PC-3 (cell line): Measurements from ENCODE around the gene POU4F1. TPM values are rescaled to one million over a fixed set of nuclear protein-coding genes. Genes with fewer than 3 reads are reported as not detected.

Experiments used
- ATAC-seq: fragments of 200-7000 bp; cut with Tn5 transposase; 2 replicates; pipeline ENCODE4 v1.9.1; 2020; ENCODE audit warnings: mild to moderate bottlenecking, moderate library complexity
- BruUV-seq: library from RNA; stranded (reverse); fragments of 400-500 nt; replicated peaks from 2 replicates; lab custom pipeline; 2021; lab: Mats Ljungman, UMichigan
- CTCF ChIA-PET: fragments of 300-600 bp; sonication (Branson Sonifier 250); formaldehyde crosslinking; loops from one replicate; lab custom pipeline; 2022; ENCODE audit warnings: antibody characterized with exemption; lab: Charles Lee
- POLR2A ChIA-PET: fragments of 300-600 bp; sonication (Branson Sonifier 250); formaldehyde crosslinking; loops from one replicate; lab custom pipeline; 2022; ENCODE audit warnings: antibody characterized with exemption; ENCODE audit not compliant: unreplicated experiment; lab: Charles Lee
- DNase-seq: peaks from one replicate; pipeline ENCODE4 v3.0.0-alpha.2; 2015
- H2AFZ ChIP-seq: fragments of 300-600 bp; sonication (generic); 2 replicates; pipeline ENCODE4 v1.6.0; 2016; ENCODE audit warnings: antibody characterized with exemption, low read length
- H3F3A ChIP-seq: fragments of 300-600 bp; sonication (generic); one replicate; pipeline ENCODE4 v1.6.0; 2017; ENCODE audit warnings: antibody characterized with exemption, low read length, control low read depth, mild to moderate bottlenecking; ENCODE audit not compliant: unreplicated experiment
- H3K27ac ChIP-seq: fragments of 300-600 bp; sonication (generic); 2 replicates; pipeline ENCODE4 v1.5.1; 2016; ENCODE audit warnings: mild to moderate bottlenecking, low read length
- H3K27me3 ChIP-seq: fragments of 300-600 bp; sonication (generic); 2 replicates; pipeline ENCODE4 v1.6.1; 2016; ENCODE audit warnings: low read length, mixed read lengths
- H3K36me3 ChIP-seq: fragments of 300-600 bp; sonication (generic); 2 replicates; pipeline ENCODE4 v1.6.1; 2016; ENCODE audit warnings: low read depth, mixed run types, low read length, mixed read lengths
- H3K4me1 ChIP-seq: fragments of 300-600 bp; sonication (generic); 2 replicates; pipeline ENCODE4 v1.5.1; 2016; ENCODE audit warnings: low read length; ENCODE audit not compliant: insufficient read depth
- H3K4me2 ChIP-seq: fragments of 300-600 bp; sonication (generic); 2 replicates; pipeline ENCODE4 v1.6.0; 2016; ENCODE audit warnings: low read length
- H3K4me3 ChIP-seq: fragments of 300-600 bp; sonication (generic); 2 replicates; pipeline ENCODE4 v1.5.1; 2016; ENCODE audit warnings: mild to moderate bottlenecking, low read length, mixed read lengths
- H3K79me2 ChIP-seq: fragments of 300-600 bp; sonication (generic); 2 replicates; pipeline ENCODE4 v1.6.1; 2017; ENCODE audit warnings: low read length, mixed read lengths
- H3K9ac ChIP-seq: fragments of 300-600 bp; sonication (generic); 2 replicates; pipeline ENCODE4 v1.6.0; 2016; ENCODE audit warnings: mild to moderate bottlenecking, low read length
- H3K9me2 ChIP-seq: fragments of 300-600 bp; sonication (generic); replicated peaks from 2 replicates; pipeline ENCODE4 v1.6.1; 2016; ENCODE audit warnings: mixed run types, low read length, mixed read lengths
- H3K9me3 ChIP-seq: fragments of 300-600 bp; sonication (generic); 2 replicates; pipeline ENCODE4 v1.6.1; 2016; ENCODE audit warnings: low read length, mixed read lengths
- H4K20me1 ChIP-seq: fragments of 300-600 bp; sonication (generic); 2 replicates; pipeline ENCODE4 v1.6.1; 2016; ENCODE audit warnings: low read length, mixed read lengths
- EZH2 ChIP-seq: fragments of 300-600 bp; sonication (generic); IDR thresholded peaks from one replicate; pipeline ENCODE4 v1.6.1; 2017; ENCODE audit warnings: antibody characterized with exemption, mild to moderate bottlenecking, low read length; ENCODE audit not compliant: unreplicated experiment
- EZH2phosphoT487 ChIP-seq: fragments of 300-600 bp; sonication (generic); IDR thresholded peaks from 2 replicates; pipeline ENCODE4 v1.6.1; 2018; ENCODE audit warnings: mild to moderate bottlenecking, antibody characterized with exemption, low read length, borderline replicate concordance
- intact Hi-C: fragments of 100-400 bp; cut with micrococcal nuclease; formaldehyde crosslinking; loops from 2 replicates; pipeline ENCODE4 v1.9.0; 2023
- total RNA-seq: library from RNA; depleted of rRNA; stranded (reverse); fragments of >200 nt; gene quantifications from 2 replicates; pipeline ENCODE4 v1.2.3, GENCODE V29; 2014
- TF ChIP-seq, protein P1 (sequence below): fragments of 300-600 bp; sonication (generic); conservative IDR thresholded peaks from 2 replicates; pipeline ENCODE4 v1.5.1; 2017; ENCODE audit warnings: antibody characterized with exemption, low read depth, mild to moderate bottlenecking, low read length

POU4F1 gene
- total RNA-seq, 1 experiment from 2014 or later: not detected

DNA sequence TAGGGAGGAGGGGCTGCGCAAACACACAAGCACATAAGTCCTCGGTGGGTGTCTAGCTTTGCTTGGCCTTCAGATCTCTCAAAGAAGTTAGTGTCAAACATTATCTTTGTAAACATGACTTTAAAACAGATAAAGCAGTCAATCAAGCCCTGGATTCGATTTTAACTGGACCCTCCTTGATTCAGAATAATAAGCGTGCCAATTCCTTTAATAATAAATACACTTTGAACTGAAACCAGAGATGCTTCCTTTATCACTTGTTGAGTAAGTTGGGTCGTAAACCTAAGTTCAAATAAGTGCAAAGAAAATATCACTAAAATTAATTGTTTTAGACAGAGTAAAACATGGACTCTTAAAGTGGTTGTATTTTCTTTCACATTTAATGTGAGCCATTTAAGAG, 30.9 kb downstream of the POU4F1 start:
- no peak for ATAC-seq
- POLR2A ChIA-PET: no interaction called here

DNA sequence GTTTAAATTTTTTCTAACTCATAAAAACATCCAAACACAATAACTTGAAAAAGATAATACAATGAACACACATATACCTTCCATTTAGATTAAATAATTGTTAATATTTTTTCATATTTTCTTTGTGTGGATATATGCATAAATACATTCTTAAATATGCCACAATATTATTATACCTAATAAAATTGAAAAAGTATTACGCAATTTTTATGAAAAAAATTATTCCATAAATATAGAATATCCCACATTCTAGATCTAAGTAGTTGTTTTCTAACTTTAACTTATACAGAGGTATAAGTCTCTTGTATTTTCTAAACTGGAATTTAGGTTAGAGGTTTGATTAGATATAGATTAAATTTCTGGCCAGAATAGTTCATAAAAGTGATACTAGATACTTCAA, 34.3 kb downstream of the POU4F1 start:
- Histone ChIP-seq H3K79me2 (no peaks in the 10 kb centered on the region), H3K4me2 (no peak overlapping the region), H3K9me3 (no peaks in the 10 kb centered on the region), H2AFZ (no peak overlapping the region), H3F3A (no peaks in the 10 kb centered on the region), H3K4me3 (no peak overlapping the region), H3K27me3 (peaks cover 15% of the 10 kb centered on the region), H3K4me1 (no peaks in the 10 kb centered on the region), H4K20me1 (no peaks in the 10 kb centered on the region), H3K9ac (no peak overlapping the region), H3K36me3 (no peaks in the 10 kb centered on the region), H3K27ac (no peak overlapping the region), H3K9me2 (no peaks in the 10 kb centered on the region)
- intact Hi-C loops: no loop called here
- ATAC-seq (no peak), DNase-seq (no peak)
- TF ChIP-seq EZH2phosphoT487 (no peak), EZH2 (no peak)
- TF ChIP-seq, protein P1, sequence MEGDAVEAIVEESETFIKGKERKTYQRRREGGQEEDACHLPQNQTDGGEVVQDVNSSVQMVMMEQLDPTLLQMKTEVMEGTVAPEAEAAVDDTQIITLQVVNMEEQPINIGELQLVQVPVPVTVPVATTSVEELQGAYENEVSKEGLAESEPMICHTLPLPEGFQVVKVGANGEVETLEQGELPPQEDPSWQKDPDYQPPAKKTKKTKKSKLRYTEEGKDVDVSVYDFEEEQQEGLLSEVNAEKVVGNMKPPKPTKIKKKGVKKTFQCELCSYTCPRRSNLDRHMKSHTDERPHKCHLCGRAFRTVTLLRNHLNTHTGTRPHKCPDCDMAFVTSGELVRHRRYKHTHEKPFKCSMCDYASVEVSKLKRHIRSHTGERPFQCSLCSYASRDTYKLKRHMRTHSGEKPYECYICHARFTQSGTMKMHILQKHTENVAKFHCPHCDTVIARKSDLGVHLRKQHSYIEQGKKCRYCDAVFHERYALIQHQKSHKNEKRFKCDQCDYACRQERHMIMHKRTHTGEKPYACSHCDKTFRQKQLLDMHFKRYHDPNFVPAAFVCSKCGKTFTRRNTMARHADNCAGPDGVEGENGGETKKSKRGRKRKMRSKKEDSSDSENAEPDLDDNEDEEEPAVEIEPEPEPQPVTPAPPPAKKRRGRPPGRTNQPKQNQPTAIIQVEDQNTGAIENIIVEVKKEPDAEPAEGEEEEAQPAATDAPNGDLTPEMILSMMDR: no peak
- ChIA-PET CTCF (no interaction called here), POLR2A (no interaction called here)
- no TSS peak for BruUV-seq

More for the DNA sequence above, 30.9 kb downstream of the POU4F1 start:
- CTCF ChIA-PET: no interaction called here
- Histone ChIP-seq H3K27me3 (peaks cover 18% of the 10 kb centered on the region), H3K9me3 (no peaks in the 10 kb centered on the region), H3K9ac (no peak overlapping the region), H3K4me2 (no peak overlapping the region), H3K27ac (no peak overlapping the region), H3K36me3 (no peaks in the 10 kb centered on the region), H4K20me1 (no peaks in the 10 kb centered on the region), H3K4me1 (no peaks in the 10 kb centered on the region), H3K4me3 (no peak overlapping the region), H3K9me2 (no peaks in the 10 kb centered on the region), H3K79me2 (no peaks in the 10 kb centered on the region), H2AFZ (no peak overlapping the region), H3F3A (no peaks in the 10 kb centered on the region)
- intact Hi-C loops: no loop called here
- no TSS peak for BruUV-seq
- TF ChIP-seq EZH2: no peak
- TF ChIP-seq, protein P1: no peak
- no peak for TF ChIP-seq EZH2phosphoT487
- DNase-seq: no peak

- TF ChIP-seq EZH2phosphoT487 (no peak), EZH2 (no peak)
- TF ChIP-seq, protein P1: no peak
Observed at GRCh38 chr13:78566631-78567030, 36.7 kb downstream of the POU4F1 start.

More at GRCh38 chr13:78566631-78567030, 36.7 kb downstream of the POU4F1 start:
- Histone ChIP-seq H3K79me2 (no peaks in the 10 kb centered on the region), H3K4me3 (no peak overlapping the region), H3K9ac (no peak overlapping the region), H4K20me1 (no peaks in the 10 kb centered on the region), H2AFZ (no peak overlapping the region), H3K4me1 (no peaks in the 10 kb centered on the region), H3K9me2 (no peaks in the 10 kb centered on the region), H3F3A (no peaks in the 10 kb centered on the region), H3K4me2 (no peak overlapping the region), H3K27ac (no peak overlapping the region), H3K9me3 (no peaks in the 10 kb centered on the region), H3K36me3 (no peaks in the 10 kb centered on the region), H3K27me3 (peaks cover 23% of the 10 kb centered on the region)
- CTCF ChIA-PET: no interaction called here
- BruUV-seq: no TSS peak
- POLR2A ChIA-PET: no interaction called here
- intact Hi-C loops: no loop called here
- ATAC-seq (no peak), DNase-seq (no peak)
